ENCODE measurements around the gene TTC12. TPM values are rescaled to one million over a fixed set of nuclear protein-coding genes. Genes with fewer than 3 reads are reported as not detected.
A peak's percentile ranks its signal among the peaks of the same experiment; 100 is the strongest.

TTC12 gene
- total and polyA plus RNA-seq, 2 of the 4 experiments (the other 2 are of a cell fraction): 10.0 to 14.7 TPM

GRCh38 chr11:113314065-113314388, 356 bp upstream of the TTC12 start:
- dilution Hi-C loops (cut with HindIII; ENCODE audit: low sequenced_read_pairs, unreplicated experiment) (no loop called here), in situ Hi-C loops (cut with MboI; ENCODE audit: low sequenced_read_pairs) (loop anchor here (5.0 kb wide), 1 partner anchor 418 kb away; no protein-coding TSS in a partner anchor), intact Hi-C loops (cut with micrococcal nuclease) (loop anchor here (2.0 kb wide), 2 partner anchors 27 to 417 kb away; no protein-coding TSS in a partner anchor)
- CTCF ChIA-PET: interaction anchor here (0.6 to 2.8 kb wide), 3 partner anchors 20 to 431 kb away, joined by 3 to 7 read pairs (median 3); no protein-coding TSS in a partner anchor
- POLR2A ChIA-PET (ENCODE audit: unreplicated experiment): no interaction called here
- Histone ChIP-seq H4K91ac (ENCODE audit: insufficient read depth, low read depth, low read length) (no peak overlapping the region), H3K79me1 (ENCODE audit: low read depth in 1 of 2, low read length in 2 of 2) (peaks cover 3 to 10% of the 10 kb centered on the region in 2 experiments; a peak in 2 of 4 replicates), H4K8ac (ENCODE audit: low read depth in 2 of 2, low read length in 2 of 2) (peak overlapping the region; percentile 59 to 76; a peak in 2 of 4 replicates), H3K27ac (ENCODE audit: insufficient read depth, low read length) (peak overlapping the region; percentile 27; the same call in 1 of the 2 replicates), H4K5ac (ENCODE audit: low read depth, low read length) (no peak overlapping the region), H3K18ac (ENCODE audit: low read depth, low read length) (no peak overlapping the region), H3K36me3 (ENCODE audit: control insufficient read depth, insufficient read depth, low read length) (no peaks in the 10 kb centered on the region), H3K4me2 (ENCODE audit: low read depth, low read length) (peak overlapping the region; percentile 94), H2AFZ (replicated peaks; ENCODE audit: low read length, poor library complexity) (peak overlapping the region; percentile 95), H2BK20ac (ENCODE audit: low read depth, low read length) (no peak overlapping the region), H2AK5ac (ENCODE audit: low read depth, low read length) (no peak overlapping the region), H3K9me3 (ENCODE audit: control insufficient read depth, insufficient read depth, low read length) (no peaks in the 10 kb centered on the region), H4K20me1 (ENCODE audit: insufficient read depth, low read length) (no peaks in the 10 kb centered on the region), H3K27me3 (ENCODE audit: control insufficient read depth, insufficient read depth, low read length) (no peaks in the 10 kb centered on the region), H2BK15ac (ENCODE audit: low read depth, low read length) (no peak overlapping the region), H3K56ac (ENCODE audit: extremely low read depth, insufficient read depth, low read length) (peak overlapping the region; percentile 29; the same call in 1 of the 2 replicates), H2BK5ac (ENCODE audit: low read depth, low read length, poor library complexity, severe bottlenecking) (no peak overlapping the region), H3K23ac (ENCODE audit: low read depth, low read length) (no peak overlapping the region), H2BK120ac (ENCODE audit: low read depth, low read length) (no peak overlapping the region), H3K14ac (replicated peaks; ENCODE audit: low read depth, low read length) (0 out of 2 replicates have a peak overlapping the region, but pooled peaks have one; percentile 68), H3K9ac (ENCODE audit: low read depth, low read length) (peak overlapping the region; percentile 47; the same call in 1 of the 2 replicates), H2AK9ac (replicated peaks; ENCODE audit: low read depth, low read length, poor library complexity) (no peak overlapping the region), H3K9me1 (ENCODE audit: insufficient read depth, low read length) (no peaks in the 10 kb centered on the region; the same call in 1 of the 2 replicates), H3K4me1 (ENCODE audit: control insufficient read depth, insufficient read depth, low read length) (no peaks in the 10 kb centered on the region; the same call in none of the 2 replicates), H3K4me3 (ENCODE audit: insufficient read depth, low read depth, low read length) (peak overlapping the region; percentile 49), H3K4ac (ENCODE audit: low read depth, low read length) (0 out of 2 replicates have a peak overlapping the region, but pooled peaks have one; percentile 36)
- WGBS, 2 experiments (ENCODE audit: extremely low coverage in 2 of 2, insufficient read length in 1 of 2): 3% methylated on average over 8 of the region's 9 CpGs; no CpG with 5 or more reads in 1 of the 2 experiments
- TF ChIP-seq SMC3 (IDR thresholded peaks at IDR 0.05; ENCODE audit: low read depth, low read length) (no peak), BHLHE40 (IDR thresholded peaks at IDR 0.05; ENCODE audit: low read depth, low read length) (no peak), MXI1 (IDR thresholded peaks at IDR 0.05; ENCODE audit: borderline replicate concordance, low read depth, low read length) (no peak)
- no TSS peak for BruUV-seq (replicated peaks)
- no peak for ATAC-seq (ENCODE audit: low read depth)
- no peak for DNase-seq

Measured in IMR-90 (cell line).